Uterus (tissue), 4 donors: ENCODE results near the gene FAM156B. TPM values are rescaled to one million over a fixed set of nuclear protein-coding genes. Genes with fewer than 3 reads are reported as not detected.
"Not testable (repeated sequence)": the region's sequence is repeated elsewhere in the genome, so short reads cannot be mapped to it uniquely, and the experiment has no call there.

Source experiments
- DNase-seq, 2 donors: peaks; one replicate each; pipeline ENCODE4 v3.0.0-alpha.2; 2019 to 2020
- H3K27ac ChIP-seq, 2 donors: fragments of 200-600 bp; sonication (generic); 1 replicate in 1 of 2; 2 replicates in 1 of 2; pipeline ENCODE4 v1.5.1; 2016 to 2018
- H3K27me3 ChIP-seq, 2 donors: fragments of 200-600 bp; sonication (generic); one replicate each; pipeline ENCODE4 v1.5.1; 2018 to 2019; ENCODE audit warnings: control low read depth in 1 of 2
- H3K36me3 ChIP-seq, 2 donors: fragments of 200-600 bp; sonication (generic); one replicate each; pipeline ENCODE4 v1.5.1; 2019; ENCODE audit warnings: control low read depth in 1 of 2
- H3K4me1 ChIP-seq, 2 donors: fragments of 200-600 bp; sonication (generic); one replicate each; pipeline ENCODE4 v1.5.1; 2018 to 2019; ENCODE audit warnings: control low read depth in 1 of 2
- H3K4me3 ChIP-seq, 2 donors: fragments of 200-600 bp; sonication (generic); 1 replicate in 1 of 2; 2 replicates in 1 of 2; pipeline ENCODE4 v1.5.1; 2018 to 2019; ENCODE audit warnings: mild to moderate bottlenecking in 1 of 2
- H3K9me3 ChIP-seq, 2 donors: fragments of 200-600 bp; sonication (generic); one replicate each; pipeline ENCODE4 v1.5.1; 2019; ENCODE audit warnings: control low read depth in 1 of 2
- CTCF ChIP-seq, 4 experiments: fragments of 200-600 bp in 2 of 4; fragments of 450-650 bp in 2 of 4; sonication (generic) in 2 of 4; IDR thresholded peaks; one replicate each; pipeline ENCODE4 v1.5.1; 2016 to 2019; ENCODE audit warnings: antibody characterized with exemption in 4 of 4, mild to moderate bottlenecking in 2 of 4, moderate library complexity in 1 of 4
- POLR2A ChIP-seq, 2 donors: fragments of 450-650 bp; IDR thresholded peaks; one replicate each; pipeline ENCODE4 v1.6.1; 2016; ENCODE audit warnings: antibody characterized with exemption in 2 of 2, mild to moderate bottlenecking in 1 of 2, moderate library complexity in 1 of 2
- intact Hi-C: fragments of 100-400 bp; cut with DNase I; formaldehyde crosslinking; loops from one replicate; pipeline ENCODE4 v1.15.1; 2023; ENCODE audit warnings: low total_unique reads
- total RNA-seq, 4 donors: library from RNA; depleted of rRNA in 3 of 4; stranded (reverse); fragments of >200 nt in 3 of 4; gene quantifications; one replicate each; pipeline versions ENCODE4 v1.1.0 to v1.2.4, GENCODE V29; 2014 to 2023
- donor health status: DM: yes; HTN: yes; CAD: no.

Gene FAM156B
- total RNA-seq = 10 to 100 TPM in 2 of 4 donors, 1 to 10 TPM in 2; 2.6 to 24.1 (median 8.5) TPM

GRCh38 chrX:52896855-52897709, at the start of gene FAM156B:
Gene FAM156B, plus strand, starts transcription at chrX:52897330. Its CDS starts 9,896 bp downstream, at chrX:52907226.
- H3K4me1 ChIP-seq, H3K9me3 ChIP-seq, intact Hi-C loops, DNase-seq, H3K27ac ChIP-seq, H3K36me3 ChIP-seq, H3K4me3 ChIP-seq, H3K27me3 ChIP-seq: not testable (repeated sequence)

GRCh38 chrX:52852110-52852860, 44.8 kb upstream of the FAM156B start:
- DNase-seq = no peak
- intact Hi-C loops = no loop called here
- Histone ChIP-seq H3K4me1 (no peaks in the 10 kb centered on the region), H3K9me3 (no peaks in the 10 kb centered on the region), H3K27ac (no peak overlapping the region), H3K4me3 (no peak overlapping the region), H3K27me3 (peaks cover 0 to 12% of the 10 kb centered on the region in 2 donors), H3K36me3 (no peaks in the 10 kb centered on the region)
- no peak for TF ChIP-seq POLR2A (IDR thresholded peaks at IDR 0.05)
- no peak for TF ChIP-seq CTCF (IDR thresholded peaks at IDR 0.05)

GRCh38 chrX:52856991-52857525, 40.1 kb upstream of the FAM156B start:
- H3K4me3 ChIP-seq, intact Hi-C loops, H3K27ac ChIP-seq, H3K9me3 ChIP-seq, H3K36me3 ChIP-seq, DNase-seq, H3K4me1 ChIP-seq: not testable (repeated sequence)
- H3K27me3 ChIP-seq = peaks cover 0 to 18% of the 10 kb centered on the region in 2 donors

GRCh38 chrX:52865343-52865998, 31.7 kb upstream of the FAM156B start:
- no peak overlapping the region for H3K27ac ChIP-seq
- no peaks in the 10 kb centered on the region for H3K9me3 ChIP-seq
- H3K4me3 ChIP-seq = no peak overlapping the region
- H3K27me3 ChIP-seq = no peaks in the 10 kb centered on the region
- no peak for TF ChIP-seq CTCF (IDR thresholded peaks at IDR 0.05)
- TF ChIP-seq POLR2A (IDR thresholded peaks at IDR 0.05) = no peak
- H3K4me1 ChIP-seq = no peaks in the 10 kb centered on the region
- no peaks in the 10 kb centered on the region for H3K36me3 ChIP-seq
- no peak for DNase-seq
- intact Hi-C loops = no loop called here

- H3K27me3 ChIP-seq = no peaks in the 10 kb centered on the region
- no peaks in the 10 kb centered on the region for H3K4me1 ChIP-seq
- H3K27ac ChIP-seq = no peak within 1 kb of the TSS
- intact Hi-C loops = no loop called here
- no peaks in the 10 kb centered on the region for H3K36me3 ChIP-seq
- H3K9me3 ChIP-seq = no peaks in the 10 kb centered on the region
- no peak within 1 kb of the TSS for H3K4me3 ChIP-seq
- DNase-seq = no peak
- TF ChIP-seq POLR2A (IDR thresholded peaks at IDR 0.05) = no peak
- no peak for TF ChIP-seq CTCF (IDR thresholded peaks at IDR 0.05)
Measured at GRCh38 chrX:52867610-52868348, 29.4 kb upstream of the FAM156B start, which contains the start of gene XAGE3. Gene XAGE3, minus strand, starts transcription at chrX:52868083. Its CDS starts 950 bp downstream, at chrX:52867133.
